Measurements from ENCODE around the gene METTL23. TPM values are rescaled to one million over a fixed set of nuclear protein-coding genes. Genes with fewer than 3 reads are reported as not detected.
A peak's percentile ranks its signal among the peaks of the same experiment; 100 is the strongest.

The METTL23 gene
- total RNA-seq, 3 donors from 2014 or later = 22.5 to 30.4 (median 28.7) TPM

GRCh38 chr17:76752006-76752405 lies 25.4 kb downstream of the METTL23 start:
- DNase-seq (no peak), ATAC-seq (peak; percentile 51)
- Histone ChIP-seq H3K36me3 (ENCODE audit: low read depth) (no peaks in the 10 kb centered on the region), H3K4me1 (ENCODE audit: low read depth) (no peaks in the 10 kb centered on the region), H3K9me3 (no peaks in the 10 kb centered on the region), H3K4me3 (no peak overlapping the region)
- no peak for TF ChIP-seq CTCF (IDR thresholded peaks at IDR 0.05)
- intact Hi-C loops (cut with DNase I, micrococcal nuclease) = no loop called here

- Histone ChIP-seq H3K36me3 (ENCODE audit: low read depth) (no peaks in the 10 kb centered on the region), H3K4me3 (no peak overlapping the region), H3K4me1 (ENCODE audit: low read depth) (no peaks in the 10 kb centered on the region), H3K9me3 (no peaks in the 10 kb centered on the region)
- DNase-seq (no peak), ATAC-seq (no peak)
- TF ChIP-seq CTCF (IDR thresholded peaks at IDR 0.05) = no peak
- intact Hi-C loops (cut with DNase I, micrococcal nuclease) = no loop called here
These were observed 26.7 kb downstream of the METTL23 start for GRCh38 chr17:76753061-76753961.

GRCh38 chr17:76755285-76755684 lies 28.6 kb downstream of the METTL23 start:
- H3K9me3 ChIP-seq = no peaks in the 10 kb centered on the region
- no peaks in the 10 kb centered on the region for H3K4me1 ChIP-seq (ENCODE audit: low read depth)
- no peak for DNase-seq
- no peak for TF ChIP-seq CTCF (IDR thresholded peaks at IDR 0.05)
- ATAC-seq = no peak
- no peaks in the 10 kb centered on the region for H3K36me3 ChIP-seq (ENCODE audit: low read depth)
- no peak overlapping the region for H3K4me3 ChIP-seq
- intact Hi-C loops (cut with DNase I, micrococcal nuclease) = no loop called here

- TF ChIP-seq CTCF (IDR thresholded peaks at IDR 0.05) = no peak
- H3K36me3 ChIP-seq (ENCODE audit: low read depth) = no peaks in the 10 kb centered on the region
- ATAC-seq = no peak
- no peaks in the 10 kb centered on the region for H3K9me3 ChIP-seq
- DNase-seq = no peak
- no peaks in the 10 kb centered on the region for H3K4me1 ChIP-seq (ENCODE audit: low read depth)
- H3K4me3 ChIP-seq = no peak overlapping the region
- intact Hi-C loops (cut with DNase I, micrococcal nuclease) = no loop called here
These were observed 30.6 kb downstream of the METTL23 start for GRCh38 chr17:76757256-76757655.

- intact Hi-C loops (cut with DNase I, micrococcal nuclease) = no loop called here
These were observed 31.9 kb downstream of the METTL23 start for GRCh38 chr17:76758570-76758969.

More at GRCh38 chr17:76758570-76758969, 31.9 kb downstream of the METTL23 start:
- no peaks in the 10 kb centered on the region for H3K36me3 ChIP-seq (ENCODE audit: low read depth)
- ATAC-seq (no peak), DNase-seq (no peak)
- no peaks in the 10 kb centered on the region for H3K9me3 ChIP-seq
- H3K4me1 ChIP-seq (ENCODE audit: low read depth) = no peaks in the 10 kb centered on the region
- no peak overlapping the region for H3K4me3 ChIP-seq
- no peak for TF ChIP-seq CTCF (IDR thresholded peaks at IDR 0.05)
